ENCODE results near the gene CAMK1D.

Gene CAMK1D

GRCh38 chr10:12636571-12636970, 287.2 kb downstream of the CAMK1D start:
- peak overlapping the region in 1 of 5 donors; percentile 39 for H3K9ac ChIP-seq (ENCODE audit: low read length in 5 of 5)
- H3K4me1 ChIP-seq (ENCODE audit: control insufficient read depth in 5 of 5, insufficient read depth in 5 of 5, low read length in 5 of 5): peaks cover 0 to 15% (median 12%) of the 10 kb centered on the region in 5 donors
- H3K9me3 ChIP-seq (ENCODE audit: control insufficient read depth in 5 of 5, low read length in 5 of 5): peaks cover 0 to 4% (median 0%) of the 10 kb centered on the region in 5 donors
- H3K27ac ChIP-seq (ENCODE audit: low read depth, low read length): no peak overlapping the region
- H3K36me3 ChIP-seq (ENCODE audit: control insufficient read depth in 5 of 5, insufficient read depth in 5 of 5, low read length in 5 of 5): no peaks in the 10 kb centered on the region
- no peaks in the 10 kb centered on the region for H3K27me3 ChIP-seq (ENCODE audit: control insufficient read depth in 5 of 5, insufficient read depth in 4 of 5, low read length in 5 of 5)
- no peak overlapping the region for H3K4me3 ChIP-seq (ENCODE audit: low read depth in 1 of 5, low read length in 5 of 5)

GRCh38 chr10:12637649-12638048, 288.3 kb downstream of the CAMK1D start:
- Histone ChIP-seq H3K4me1 (ENCODE audit: control insufficient read depth in 5 of 5, insufficient read depth in 5 of 5, low read length in 5 of 5) (peaks cover 0 to 15% (median 12%) of the 10 kb centered on the region in 5 donors), H3K4me3 (ENCODE audit: low read depth in 1 of 5, low read length in 5 of 5) (no peak overlapping the region), H3K27me3 (ENCODE audit: control insufficient read depth in 5 of 5, insufficient read depth in 4 of 5, low read length in 5 of 5) (no peaks in the 10 kb centered on the region), H3K9me3 (ENCODE audit: control insufficient read depth in 5 of 5, low read length in 5 of 5) (no peaks in the 10 kb centered on the region), H3K36me3 (ENCODE audit: control insufficient read depth in 5 of 5, insufficient read depth in 5 of 5, low read length in 5 of 5) (no peaks in the 10 kb centered on the region), H3K9ac (ENCODE audit: low read length in 5 of 5) (no peak overlapping the region), H3K27ac (ENCODE audit: low read depth, low read length) (no peak overlapping the region)

- H3K9me3 ChIP-seq (ENCODE audit: control insufficient read depth in 5 of 5, low read length in 5 of 5): no peaks in the 10 kb centered on the region
- no peak overlapping the region for H3K9ac ChIP-seq (ENCODE audit: low read length in 5 of 5)
- H3K4me1 ChIP-seq (ENCODE audit: control insufficient read depth in 5 of 5, insufficient read depth in 5 of 5, low read length in 5 of 5): peaks cover 0 to 15% (median 12%) of the 10 kb centered on the region in 5 donors
- no peak overlapping the region for H3K4me3 ChIP-seq (ENCODE audit: low read depth in 1 of 5, low read length in 5 of 5)
- no peaks in the 10 kb centered on the region for H3K36me3 ChIP-seq (ENCODE audit: control insufficient read depth in 5 of 5, insufficient read depth in 5 of 5, low read length in 5 of 5)
- H3K27ac ChIP-seq (ENCODE audit: low read depth, low read length): no peak overlapping the region
- no peaks in the 10 kb centered on the region for H3K27me3 ChIP-seq (ENCODE audit: control insufficient read depth in 5 of 5, insufficient read depth in 4 of 5, low read length in 5 of 5)
Measured at GRCh38 chr10:12638103-12638502, 288.8 kb downstream of the CAMK1D start.

GRCh38 chr10:12638781-12639180, 289.4 kb downstream of the CAMK1D start:
- Histone ChIP-seq H3K9ac (ENCODE audit: low read length in 5 of 5) (no peak overlapping the region), H3K27ac (ENCODE audit: low read depth, low read length) (no peak overlapping the region), H3K4me3 (ENCODE audit: low read depth in 1 of 5, low read length in 5 of 5) (no peak overlapping the region), H3K36me3 (ENCODE audit: control insufficient read depth in 5 of 5, insufficient read depth in 5 of 5, low read length in 5 of 5) (no peaks in the 10 kb centered on the region), H3K4me1 (ENCODE audit: control insufficient read depth in 5 of 5, insufficient read depth in 5 of 5, low read length in 5 of 5) (peaks cover 0 to 15% (median 12%) of the 10 kb centered on the region in 5 donors), H3K9me3 (ENCODE audit: control insufficient read depth in 5 of 5, low read length in 5 of 5) (no peaks in the 10 kb centered on the region), H3K27me3 (ENCODE audit: control insufficient read depth in 5 of 5, insufficient read depth in 4 of 5, low read length in 5 of 5) (no peaks in the 10 kb centered on the region)

- Histone ChIP-seq H3K36me3 (ENCODE audit: control insufficient read depth in 5 of 5, insufficient read depth in 5 of 5, low read length in 5 of 5) (no peaks in the 10 kb centered on the region), H3K9ac (ENCODE audit: low read length in 5 of 5) (no peak overlapping the region), H3K4me1 (ENCODE audit: control insufficient read depth in 5 of 5, insufficient read depth in 5 of 5, low read length in 5 of 5) (peaks cover 0 to 15% (median 12%) of the 10 kb centered on the region in 5 donors), H3K9me3 (ENCODE audit: control insufficient read depth in 5 of 5, low read length in 5 of 5) (no peaks in the 10 kb centered on the region), H3K27me3 (ENCODE audit: control insufficient read depth in 5 of 5, insufficient read depth in 4 of 5, low read length in 5 of 5) (no peaks in the 10 kb centered on the region), H3K4me3 (ENCODE audit: low read depth in 1 of 5, low read length in 5 of 5) (no peak overlapping the region), H3K27ac (ENCODE audit: low read depth, low read length) (no peak overlapping the region)
Measured at GRCh38 chr10:12639996-12640944, 290.9 kb downstream of the CAMK1D start.

- no peak overlapping the region for H3K4me3 ChIP-seq (ENCODE audit: low read depth in 1 of 5, low read length in 5 of 5)
- no peak overlapping the region for H3K9ac ChIP-seq (ENCODE audit: low read length in 5 of 5)
- H3K4me1 ChIP-seq (ENCODE audit: control insufficient read depth in 5 of 5, insufficient read depth in 5 of 5, low read length in 5 of 5): peaks cover 0 to 15% (median 12%) of the 10 kb centered on the region in 5 donors
- H3K27me3 ChIP-seq (ENCODE audit: control insufficient read depth in 5 of 5, insufficient read depth in 4 of 5, low read length in 5 of 5): no peaks in the 10 kb centered on the region
- H3K36me3 ChIP-seq (ENCODE audit: control insufficient read depth in 5 of 5, insufficient read depth in 5 of 5, low read length in 5 of 5): no peaks in the 10 kb centered on the region
- H3K27ac ChIP-seq (ENCODE audit: low read depth, low read length): no peak overlapping the region
- no peaks in the 10 kb centered on the region for H3K9me3 ChIP-seq (ENCODE audit: control insufficient read depth in 5 of 5, low read length in 5 of 5)
Measured at GRCh38 chr10:12642036-12642435, 292.7 kb downstream of the CAMK1D start.

GRCh38 chr10:12643279-12643678, 293.9 kb downstream of the CAMK1D start:
- Histone ChIP-seq H3K27me3 (ENCODE audit: control insufficient read depth in 5 of 5, insufficient read depth in 4 of 5, low read length in 5 of 5) (no peaks in the 10 kb centered on the region), H3K9me3 (ENCODE audit: control insufficient read depth in 5 of 5, low read length in 5 of 5) (no peaks in the 10 kb centered on the region)

GRCh38 chr10:12644380-12645144, 295.2 kb downstream of the CAMK1D start:
- Histone ChIP-seq H3K36me3 (ENCODE audit: control insufficient read depth in 5 of 5, insufficient read depth in 5 of 5, low read length in 5 of 5) (no peaks in the 10 kb centered on the region), H3K27ac (ENCODE audit: low read depth, low read length) (no peak overlapping the region), H3K4me3 (ENCODE audit: low read depth in 1 of 5, low read length in 5 of 5) (no peak overlapping the region), H3K27me3 (ENCODE audit: control insufficient read depth in 5 of 5, insufficient read depth in 4 of 5, low read length in 5 of 5) (no peaks in the 10 kb centered on the region), H3K9ac (ENCODE audit: low read length in 5 of 5) (no peak overlapping the region), H3K4me1 (ENCODE audit: control insufficient read depth in 5 of 5, insufficient read depth in 5 of 5, low read length in 5 of 5) (peaks cover 0 to 14% (median 12%) of the 10 kb centered on the region in 5 donors), H3K9me3 (ENCODE audit: control insufficient read depth in 5 of 5, low read length in 5 of 5) (no peaks in the 10 kb centered on the region)

More at GRCh38 chr10:12643279-12643678, 293.9 kb downstream of the CAMK1D start:
- Histone ChIP-seq H3K9ac (ENCODE audit: low read length in 5 of 5) (no peak overlapping the region), H3K4me1 (ENCODE audit: control insufficient read depth in 5 of 5, insufficient read depth in 5 of 5, low read length in 5 of 5) (peaks cover 0 to 14% (median 12%) of the 10 kb centered on the region in 5 donors), H3K27ac (ENCODE audit: low read depth, low read length) (no peak overlapping the region), H3K4me3 (ENCODE audit: low read depth in 1 of 5, low read length in 5 of 5) (no peak overlapping the region), H3K36me3 (ENCODE audit: control insufficient read depth in 5 of 5, insufficient read depth in 5 of 5, low read length in 5 of 5) (no peaks in the 10 kb centered on the region)

GRCh38 chr10:12645449-12645848, 296.1 kb downstream of the CAMK1D start:
- H3K9ac ChIP-seq (ENCODE audit: low read length in 5 of 5): no peak overlapping the region
- H3K27me3 ChIP-seq (ENCODE audit: control insufficient read depth in 5 of 5, insufficient read depth in 4 of 5, low read length in 5 of 5): no peaks in the 10 kb centered on the region
- H3K36me3 ChIP-seq (ENCODE audit: control insufficient read depth in 5 of 5, insufficient read depth in 5 of 5, low read length in 5 of 5): peaks cover 0 to 6% (median 0%) of the 10 kb centered on the region in 5 donors
- no peak overlapping the region for H3K4me3 ChIP-seq (ENCODE audit: low read depth in 1 of 5, low read length in 5 of 5)
- H3K4me1 ChIP-seq (ENCODE audit: control insufficient read depth in 5 of 5, insufficient read depth in 5 of 5, low read length in 5 of 5): peaks cover 0 to 7% (median 5%) of the 10 kb centered on the region in 5 donors
- no peak overlapping the region for H3K27ac ChIP-seq (ENCODE audit: low read depth, low read length)
- H3K9me3 ChIP-seq (ENCODE audit: control insufficient read depth in 5 of 5, low read length in 5 of 5): no peaks in the 10 kb centered on the region

Measured in subcutaneous abdominal adipose tissue (tissue), 5 donors.